IMR-90 (cell line): ENCODE data around the gene SRSF4.

ENCODE experiments used
- BHLHE40 ChIP-seq: fragments of 150-350 bp; IDR thresholded peaks from 2 replicates; pipeline ENCODE4 v1.6.1; 2016; ENCODE audit warnings: mild to moderate bottlenecking, low read depth, low read length
- CTCF ChIP-seq: conservative IDR thresholded peaks from 2 replicates; pipeline ENCODE4 v1.5.1; 2012; ENCODE audit warnings: mild to moderate bottlenecking, low read depth, low read length, improper control_type of control experiment
- MAZ ChIP-seq: IDR thresholded peaks from 2 replicates; pipeline ENCODE4 v1.6.1; 2012; ENCODE audit warnings: low read depth, mild to moderate bottlenecking, low read length, improper control_type of control experiment, moderate library complexity, borderline replicate concordance
- MXI1 ChIP-seq: IDR thresholded peaks from 2 replicates; pipeline ENCODE4 v1.6.1; 2012; ENCODE audit warnings: low read depth, mild to moderate bottlenecking, low read length, moderate library complexity, borderline replicate concordance
- POLR2A ChIP-seq: IDR thresholded peaks from 2 replicates; pipeline ENCODE4 v1.6.1; 2012; ENCODE audit warnings: mild to moderate bottlenecking, low read depth, low read length
- SMC3 ChIP-seq: fragments of 150-350 bp; IDR thresholded peaks from 2 replicates; pipeline ENCODE4 v1.6.1; 2016; ENCODE audit warnings: low read depth, mild to moderate bottlenecking, antibody characterized with exemption, low read length, moderate library complexity

DNA sequence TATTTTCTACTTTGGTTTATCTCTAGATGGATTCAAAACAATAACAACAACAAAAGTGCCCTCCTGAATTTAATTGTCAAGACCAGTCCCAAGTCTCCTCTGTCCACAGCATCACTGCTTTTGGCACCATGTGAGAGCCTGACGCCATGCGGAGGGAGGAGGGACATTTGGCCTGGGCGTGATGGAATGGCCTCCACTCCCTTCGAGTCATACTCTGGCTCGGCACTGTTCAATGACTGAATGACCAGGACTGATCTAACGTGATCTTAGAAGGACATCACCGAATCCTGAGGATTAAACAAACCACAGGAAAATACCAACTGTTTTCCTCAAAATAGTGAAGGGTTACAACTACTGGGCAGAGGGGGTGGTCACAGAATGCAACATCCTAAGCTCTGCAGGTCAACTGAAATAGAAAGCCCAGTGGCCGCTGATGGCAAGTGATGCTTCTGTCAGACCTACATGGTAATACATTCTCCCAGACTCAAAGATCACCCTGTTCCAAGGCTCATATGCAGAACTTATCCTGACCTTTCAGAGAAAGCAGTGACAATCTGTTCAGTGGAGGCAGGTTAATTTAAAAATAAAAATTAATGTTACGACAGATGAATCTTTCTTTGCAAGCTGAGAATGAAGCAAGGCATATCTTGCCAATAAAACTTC is 19.1 kb downstream of the SRSF4 start:
- TF ChIP-seq POLR2A (no peak), BHLHE40 (no peak), SMC3 (no peak), CTCF (no peak), MAZ (no peak), MXI1 (no peak)
